Brain microvascular endothelial cell (primary cell): ENCODE measurements around the gene CACNA2D4.

Experiments
- DNase-seq: peaks from one replicate; pipeline ENCODE4 v3.0.0-alpha.2; 2020
- H3K27ac ChIP-seq: fragments of 250-450 bp; sonication (Bioruptor Pico); 2 replicates; pipeline ENCODE4 v1.5.1; 2020; ENCODE audit warnings: mild to moderate bottlenecking, moderate library complexity
- H3K27me3 ChIP-seq: fragments of 250-450 bp; sonication (Bioruptor Pico); replicated peaks from 2 replicates; pipeline ENCODE4 v1.5.1; 2020; ENCODE audit warnings: mild to moderate bottlenecking
- H3K36me3 ChIP-seq: fragments of 250-450 bp; sonication (Bioruptor Pico); replicated peaks from 2 replicates; pipeline ENCODE4 v1.5.1; 2020; ENCODE audit warnings: mild to moderate bottlenecking
- H3K4me3 ChIP-seq: 2 replicates; pipeline ENCODE4 v1.5.1; 2011; ENCODE audit warnings: low read depth, mild to moderate bottlenecking, control low read depth, low read length, moderate library complexity
- CTCF ChIP-seq: IDR thresholded peaks from 2 replicates; pipeline ENCODE4 v1.5.1; 2011; ENCODE audit warnings: low read depth, mild to moderate bottlenecking, moderate library complexity, low read length, control low read depth, inconsistent platforms; ENCODE audit errors: missing control alignments
- in situ Hi-C: cut with HindIII; loops from 2 replicates; pipeline ENCODE4 v1.10.0; 2017; ENCODE audit warnings: low sequenced_read_pairs, low pct_ligation_motif_present

Gene CACNA2D4

GRCh38 chr12:1797991-1798640 is 120.3 kb downstream of the CACNA2D4 start:
- in situ Hi-C loops, result loop anchor here (25.0 kb wide), 1 partner anchor 136 kb away; no protein-coding TSS in a partner anchor
- no peak overlapping the region for H3K4me3 ChIP-seq
- no peak overlapping the region for H3K27ac ChIP-seq
- no peak for DNase-seq
- no peak for TF ChIP-seq CTCF
- no peaks in the 10 kb centered on the region for H3K36me3 ChIP-seq
- no peaks in the 10 kb centered on the region for H3K27me3 ChIP-seq

DNA sequence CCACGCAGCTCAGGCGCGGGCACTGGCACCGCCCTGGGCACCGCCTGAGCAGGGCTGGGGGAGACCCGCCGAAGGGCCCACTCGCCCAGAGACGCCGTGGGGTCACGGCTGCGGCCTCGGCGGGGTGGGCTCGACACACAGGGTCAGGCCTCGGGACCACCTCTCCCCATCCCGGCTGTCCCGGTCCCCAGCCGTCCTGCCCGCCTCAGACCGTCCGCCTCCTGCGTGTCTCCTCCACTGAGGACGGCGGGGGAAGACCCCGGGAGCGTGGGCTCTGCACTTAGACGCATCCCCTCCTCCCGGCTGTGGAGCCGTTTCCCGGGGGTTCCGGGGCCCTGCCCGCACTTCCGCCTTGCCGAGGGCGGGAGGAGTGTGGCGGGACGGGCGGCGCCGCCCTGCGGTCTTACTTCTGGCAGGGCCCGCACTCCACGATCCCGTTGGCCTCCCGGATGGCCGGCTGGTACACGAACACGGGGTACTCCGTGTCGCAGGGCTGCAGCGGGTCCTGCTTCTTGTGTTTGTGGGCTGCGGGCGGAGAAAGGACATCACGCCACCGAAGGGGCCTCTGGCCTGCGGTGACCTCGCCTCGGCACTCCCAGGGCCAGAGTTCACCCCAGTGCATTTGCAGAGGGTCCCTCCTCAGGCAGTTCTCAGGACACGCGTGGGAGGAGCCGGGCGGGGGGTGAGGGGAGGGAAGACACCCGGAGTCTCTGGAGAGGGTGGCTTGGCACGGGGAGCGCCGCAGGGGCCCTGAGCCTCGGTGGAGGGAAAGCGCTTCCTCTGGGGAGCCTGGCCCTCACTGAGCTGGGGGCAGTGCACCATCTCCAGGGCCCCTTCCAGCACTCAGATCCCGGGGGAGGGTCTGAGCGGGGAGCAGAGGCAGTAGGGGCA is 121.2 kb downstream of the CACNA2D4 start:
- H3K4me3 ChIP-seq, result peak overlapping the region; percentile 51
- H3K27ac ChIP-seq, result no peak overlapping the region
- in situ Hi-C loops, result loop anchor here (25.0 kb wide), 1 partner anchor 135 kb away; no protein-coding TSS in a partner anchor
- no peak for TF ChIP-seq CTCF
- H3K27me3 ChIP-seq, result no peaks in the 10 kb centered on the region
- H3K36me3 ChIP-seq, result no peaks in the 10 kb centered on the region
- DNase-seq, result no peak

- no peak for DNase-seq
- H3K4me3 ChIP-seq, result peak overlapping the region; percentile 51
- TF ChIP-seq CTCF, result no peak
- H3K27me3 ChIP-seq, result no peaks in the 10 kb centered on the region
- in situ Hi-C loops, result loop anchor here (25.0 kb wide), 1 partner anchor 134 kb away; no protein-coding TSS in a partner anchor
- no peaks in the 10 kb centered on the region for H3K36me3 ChIP-seq
- no peak overlapping the region for H3K27ac ChIP-seq
Measured at GRCh38 chr12:1796515-1797010, 121.9 kb downstream of the CACNA2D4 start.

DNA sequence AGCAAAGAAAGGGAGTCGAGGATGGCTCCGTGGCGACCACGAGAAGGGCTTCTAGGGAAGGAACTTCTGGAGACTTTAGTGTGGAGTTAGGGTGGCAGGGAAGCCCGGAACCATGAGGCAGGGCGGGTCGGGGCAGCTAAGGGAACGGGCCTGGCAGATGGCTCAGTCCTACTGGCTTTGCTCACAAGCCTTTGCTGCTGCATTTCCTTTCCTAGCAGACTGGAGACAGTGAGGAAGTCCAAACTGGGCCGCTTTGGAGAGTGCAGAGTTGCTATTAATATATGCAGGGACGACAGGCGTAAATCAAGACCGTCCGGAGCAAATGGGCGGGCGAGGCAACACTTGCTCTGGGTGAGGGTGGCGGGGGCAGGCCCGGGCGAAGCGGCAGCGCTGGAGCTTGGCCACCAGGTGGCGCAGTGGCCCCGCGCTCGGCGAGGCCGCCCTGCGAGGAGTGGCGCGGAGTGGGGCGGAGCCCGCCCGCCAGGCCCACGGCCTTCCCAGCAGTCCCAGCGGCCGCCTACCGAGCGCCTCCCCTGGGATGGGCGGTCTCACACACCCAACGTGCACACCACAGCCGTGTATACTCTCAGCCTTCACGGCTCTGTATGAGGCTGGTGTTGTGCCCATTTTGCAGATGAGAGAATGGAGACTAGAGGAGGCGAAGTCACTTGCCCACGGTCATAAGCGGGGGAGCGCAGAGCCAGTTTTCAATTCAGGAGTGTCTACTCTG is 122.5 kb downstream of the CACNA2D4 start:
- TF ChIP-seq CTCF, result peak; percentile 65
- Histone ChIP-seq H3K4me3 (peak overlapping the region; percentile 51), H3K27ac (no peak overlapping the region), H3K27me3 (no peaks in the 10 kb centered on the region), H3K36me3 (no peaks in the 10 kb centered on the region)
- in situ Hi-C loops, result loop anchor here (25.0 kb wide), 1 partner anchor 134 kb away; no protein-coding TSS in a partner anchor
- DNase-seq, result peak; percentile 82

DNA sequence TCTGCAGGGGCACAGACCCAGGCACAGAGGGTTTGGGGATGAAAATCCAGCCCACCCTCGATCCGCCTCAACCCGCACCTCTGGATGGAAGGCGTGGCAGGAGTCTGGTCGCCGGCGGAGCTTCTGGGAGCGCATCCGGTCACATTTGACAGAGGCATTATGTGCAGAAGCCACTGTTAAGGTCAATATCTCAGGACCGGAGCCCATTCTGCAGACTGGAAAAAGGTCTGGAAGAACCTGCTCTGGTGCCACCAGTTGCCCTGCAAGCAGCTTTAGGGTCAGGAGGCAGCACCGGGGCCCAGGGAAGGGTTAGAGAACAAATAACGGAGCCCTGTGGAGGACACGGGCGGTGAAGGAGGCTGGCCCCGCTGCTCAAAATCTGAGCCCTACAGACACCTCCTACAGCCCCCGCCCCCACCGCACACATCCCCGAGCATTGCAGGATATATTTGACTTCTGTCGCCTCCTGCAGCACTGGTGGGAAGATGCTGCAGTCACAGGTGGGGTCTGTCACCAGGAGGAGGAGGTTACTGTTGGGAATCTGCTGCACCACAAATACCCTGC is 123.1 kb downstream of the CACNA2D4 start:
- TF ChIP-seq CTCF, result no peak
- H3K27ac ChIP-seq, result no peak overlapping the region
- in situ Hi-C loops, result loop anchor here (25.0 kb wide), 1 partner anchor 133 kb away; no protein-coding TSS in a partner anchor
- no peaks in the 10 kb centered on the region for H3K36me3 ChIP-seq
- DNase-seq, result no peak
- H3K27me3 ChIP-seq, result no peaks in the 10 kb centered on the region
- H3K4me3 ChIP-seq, result no peak overlapping the region
